Muscle layer of colon (tissue), 2 donors: ENCODE data around the gene INHBB.

Source experiments
- H3K27ac ChIP-seq: one replicate; pipeline ENCODE4 v1.7.0; 2013; ENCODE audit warnings: low read depth, mild to moderate bottlenecking, low read length, moderate library complexity
- H3K27me3 ChIP-seq, 2 donors: one replicate each; pipeline ENCODE4 v1.7.0; 2013; ENCODE audit warnings: low read length in 2 of 2, mild to moderate bottlenecking in 2 of 2; ENCODE audit not compliant: insufficient read depth in 2 of 2, control insufficient read depth in 1 of 2
- H3K36me3 ChIP-seq: one replicate; pipeline ENCODE4 v1.7.0; 2013; ENCODE audit warnings: mild to moderate bottlenecking, low read length; ENCODE audit not compliant: insufficient read depth
- H3K4me1 ChIP-seq: one replicate; pipeline ENCODE4 v1.7.0; 2013; ENCODE audit warnings: mild to moderate bottlenecking, low read length; ENCODE audit not compliant: insufficient read depth
- H3K4me3 ChIP-seq, 2 donors: one replicate each; pipeline ENCODE4 v1.7.0; 2013; ENCODE audit warnings: low read length in 2 of 2, low read depth in 1 of 2, mild to moderate bottlenecking in 1 of 2, moderate library complexity in 1 of 2
- H3K9ac ChIP-seq: one replicate; pipeline ENCODE4 v1.7.0; 2013; ENCODE audit warnings: low read length
- H3K9me3 ChIP-seq: one replicate; pipeline ENCODE4 v1.7.0; 2013; ENCODE audit warnings: mild to moderate bottlenecking, low read length
- donor health status: abdominal sarcoma.
- donor health status: Adenocarcinoma of cecum.

INHBB gene

GRCh38 chr2:120350801-120351320, 4.9 kb downstream of the INHBB start:
- Histone ChIP-seq H3K4me1 (no peaks in the 10 kb centered on the region), H3K4me3 (no peak overlapping the region), H3K36me3 (no peaks in the 10 kb centered on the region), H3K27ac (no peak overlapping the region), H3K9me3 (no peaks in the 10 kb centered on the region), H3K27me3 (peaks cover 0 to 43% of the 10 kb centered on the region in 2 donors), H3K9ac (no peak overlapping the region)

GRCh38 chr2:120352696-120353590, 7.0 kb downstream of the INHBB start:
- Histone ChIP-seq H3K4me3 (no peak overlapping the region), H3K27ac (no peak overlapping the region), H3K9me3 (no peaks in the 10 kb centered on the region), H3K9ac (no peak overlapping the region), H3K4me1 (no peaks in the 10 kb centered on the region), H3K36me3 (no peaks in the 10 kb centered on the region), H3K27me3 (peaks cover 0 to 24% of the 10 kb centered on the region in 2 donors)

- H3K9me3 ChIP-seq, result no peaks in the 10 kb centered on the region
- H3K36me3 ChIP-seq, result no peaks in the 10 kb centered on the region
- H3K9ac ChIP-seq, result no peak overlapping the region
- H3K4me3 ChIP-seq, result no peak overlapping the region
- no peaks in the 10 kb centered on the region for H3K4me1 ChIP-seq
- no peak overlapping the region for H3K27ac ChIP-seq
- H3K27me3 ChIP-seq, result peaks cover 0 to 18% of the 10 kb centered on the region in 2 donors
Observed at GRCh38 chr2:120353591-120353898, 7.6 kb downstream of the INHBB start.

- peaks cover 0 to 14% of the 10 kb centered on the region in 2 donors for H3K27me3 ChIP-seq
- H3K4me3 ChIP-seq, result no peak overlapping the region
- H3K9me3 ChIP-seq, result no peaks in the 10 kb centered on the region
- no peak overlapping the region for H3K9ac ChIP-seq
- no peak overlapping the region for H3K27ac ChIP-seq
- H3K36me3 ChIP-seq, result no peaks in the 10 kb centered on the region
- no peaks in the 10 kb centered on the region for H3K4me1 ChIP-seq
Observed at GRCh38 chr2:120353931-120354330, 8.0 kb downstream of the INHBB start.

- Histone ChIP-seq H3K4me1 (no peaks in the 10 kb centered on the region), H3K27ac (no peak overlapping the region), H3K9ac (no peak overlapping the region), H3K4me3 (no peak overlapping the region), H3K36me3 (no peaks in the 10 kb centered on the region), H3K27me3 (peaks cover 0 to 9% of the 10 kb centered on the region in 2 donors), H3K9me3 (no peaks in the 10 kb centered on the region)
Observed at GRCh38 chr2:120354467-120354866, 8.5 kb downstream of the INHBB start.

GRCh38 chr2:120354935-120355779, 9.2 kb downstream of the INHBB start:
- Histone ChIP-seq H3K4me1 (no peaks in the 10 kb centered on the region), H3K27me3 (peaks cover 0 to 2% of the 10 kb centered on the region in 2 donors), H3K4me3 (no peak overlapping the region)

GRCh38 chr2:120355780-120356266, 9.9 kb downstream of the INHBB start:
- H3K4me1 ChIP-seq, result no peaks in the 10 kb centered on the region
- no peaks in the 10 kb centered on the region for H3K9me3 ChIP-seq
- no peak overlapping the region for H3K27ac ChIP-seq
- no peaks in the 10 kb centered on the region for H3K27me3 ChIP-seq
- no peak overlapping the region for H3K9ac ChIP-seq
- H3K36me3 ChIP-seq, result no peaks in the 10 kb centered on the region
- H3K4me3 ChIP-seq, result no peak overlapping the region

More at GRCh38 chr2:120354935-120355779, 9.2 kb downstream of the INHBB start:
- H3K27ac ChIP-seq, result no peak overlapping the region
- no peaks in the 10 kb centered on the region for H3K9me3 ChIP-seq
- no peaks in the 10 kb centered on the region for H3K36me3 ChIP-seq
- no peak overlapping the region for H3K9ac ChIP-seq

- H3K36me3 ChIP-seq, result no peaks in the 10 kb centered on the region
- H3K27me3 ChIP-seq, result no peaks in the 10 kb centered on the region
- H3K27ac ChIP-seq, result no peak overlapping the region
- H3K4me1 ChIP-seq, result no peaks in the 10 kb centered on the region
- H3K9me3 ChIP-seq, result no peaks in the 10 kb centered on the region
- H3K4me3 ChIP-seq, result no peak overlapping the region
- no peak overlapping the region for H3K9ac ChIP-seq
Observed at GRCh38 chr2:120357768-120358167, 11.8 kb downstream of the INHBB start.

DNA sequence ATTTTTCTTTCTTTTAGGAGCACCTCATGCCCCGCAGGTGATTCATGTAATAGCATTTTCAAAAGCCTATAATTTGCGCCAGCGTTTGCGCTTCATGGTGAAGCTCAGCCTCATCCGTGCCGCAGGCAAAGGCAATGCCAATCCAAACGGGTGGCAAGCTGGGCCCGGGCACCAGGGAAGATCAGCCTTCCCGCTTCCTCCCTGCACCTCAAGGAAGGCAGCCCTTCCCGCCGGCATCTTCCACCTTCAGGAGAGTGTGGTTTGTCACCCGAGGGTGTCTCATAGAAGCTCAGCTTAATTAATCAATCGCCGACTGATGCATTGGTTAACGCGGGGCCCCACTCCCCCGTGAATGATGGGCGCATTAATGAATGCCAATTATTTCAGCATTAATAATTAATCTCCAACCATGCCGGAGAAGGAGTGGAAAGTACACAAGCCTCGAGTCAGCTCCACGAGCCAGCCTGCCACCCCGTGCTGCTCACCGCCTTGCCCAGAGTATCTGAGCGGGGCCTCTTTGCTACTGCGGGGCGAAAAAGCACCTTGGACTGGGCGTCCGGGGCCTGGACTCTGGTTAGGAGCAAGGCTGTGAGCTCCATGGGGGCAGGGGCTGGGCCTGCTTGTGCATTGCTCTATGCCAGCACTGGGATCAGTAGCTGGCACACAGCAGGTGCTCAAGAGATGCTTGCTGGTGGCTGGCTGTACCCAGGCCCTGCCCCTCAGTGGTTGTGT, 13.0 kb downstream of the INHBB start:
- Histone ChIP-seq H3K36me3 (no peaks in the 10 kb centered on the region), H3K4me3 (no peak overlapping the region), H3K27ac (no peak overlapping the region), H3K4me1 (no peaks in the 10 kb centered on the region), H3K9me3 (no peaks in the 10 kb centered on the region), H3K9ac (no peak overlapping the region), H3K27me3 (no peaks in the 10 kb centered on the region)

- Histone ChIP-seq H3K4me1 (no peaks in the 10 kb centered on the region), H3K27me3 (no peaks in the 10 kb centered on the region), H3K9ac (no peak overlapping the region), H3K36me3 (no peaks in the 10 kb centered on the region), H3K27ac (no peak overlapping the region), H3K9me3 (no peaks in the 10 kb centered on the region), H3K4me3 (no peak overlapping the region)
Observed at GRCh38 chr2:120360307-120360855, 14.4 kb downstream of the INHBB start.
